ENCODE measurements around the gene LONP2.

LONP2 gene

GRCh38 chr16:48250520-48251278 lies 6.6 kb downstream of the LONP2 start:
- no peak for DNase-seq (ENCODE audit: low read depth)
- in situ Hi-C loops (cut with HindIII; ENCODE audit: low sequenced_read_pairs): no loop called here
- H3K4me3 ChIP-seq (ENCODE audit: low read depth, low read length): no peak overlapping the region
- no peak for TF ChIP-seq CTCF (IDR thresholded peaks at IDR 0.05; ENCODE audit: low read depth, low read length, missing control alignments)

GRCh38 chr16:48252013-48252412 lies 7.9 kb downstream of the LONP2 start:
- no peak for DNase-seq (ENCODE audit: low read depth)
- in situ Hi-C loops (cut with HindIII; ENCODE audit: low sequenced_read_pairs): no loop called here
- no peak for TF ChIP-seq CTCF (IDR thresholded peaks at IDR 0.05; ENCODE audit: low read depth, low read length, missing control alignments)
- no peak overlapping the region for H3K4me3 ChIP-seq (ENCODE audit: low read depth, low read length)

- H3K4me3 ChIP-seq (ENCODE audit: low read depth, low read length): no peak overlapping the region
- in situ Hi-C loops (cut with HindIII; ENCODE audit: low sequenced_read_pairs): no loop called here
- no peak for DNase-seq (ENCODE audit: low read depth)
- no peak for TF ChIP-seq CTCF (IDR thresholded peaks at IDR 0.05; ENCODE audit: low read depth, low read length, missing control alignments)
Measured at GRCh38 chr16:48256579-48257177, 12.6 kb downstream of the LONP2 start.

GRCh38 chr16:48261569-48261968 lies 17.5 kb downstream of the LONP2 start:
- no peak for DNase-seq (ENCODE audit: low read depth)
- no peak overlapping the region for H3K4me3 ChIP-seq (ENCODE audit: low read depth, low read length)
- no peak for TF ChIP-seq CTCF (IDR thresholded peaks at IDR 0.05; ENCODE audit: low read depth, low read length, missing control alignments)
- in situ Hi-C loops (cut with HindIII; ENCODE audit: low sequenced_read_pairs): no loop called here

GRCh38 chr16:48262631-48263030 lies 18.5 kb downstream of the LONP2 start:
- no peak overlapping the region for H3K4me3 ChIP-seq (ENCODE audit: low read depth, low read length)
- DNase-seq (ENCODE audit: low read depth): no peak
- TF ChIP-seq CTCF (IDR thresholded peaks at IDR 0.05; ENCODE audit: low read depth, low read length, missing control alignments): no peak
- in situ Hi-C loops (cut with HindIII; ENCODE audit: low sequenced_read_pairs): no loop called here

- no peak for DNase-seq (ENCODE audit: low read depth)
- in situ Hi-C loops (cut with HindIII; ENCODE audit: low sequenced_read_pairs): no loop called here
- TF ChIP-seq CTCF (IDR thresholded peaks at IDR 0.05; ENCODE audit: low read depth, low read length, missing control alignments): no peak
- no peak overlapping the region for H3K4me3 ChIP-seq (ENCODE audit: low read depth, low read length)
Measured at GRCh38 chr16:48269011-48269410, 24.9 kb downstream of the LONP2 start.

Measured in astrocyte of the cerebellum (primary cell).